Activated CD8-positive, alpha-beta T cell treated with anti-CD3 and anti-CD28 coated beads, Interleukin-2, amount 10 ng/mL, durations not matched to agents 7 days and 5 days (primary cell): ENCODE data around the gene RALBP1. TPM values are rescaled to one million over a fixed set of nuclear protein-coding genes. Genes with fewer than 3 reads are reported as not detected.
A peak's percentile ranks its signal among the peaks of the same experiment; 100 is the strongest.
"Not testable (repeated sequence)": the region's sequence is repeated elsewhere in the genome, so short reads cannot be mapped to it uniquely, and the experiment has no call there.

ENCODE experiments used
- ATAC-seq: fragments of 150-1000 bp; cut with Tn5 transposase; one replicate; pipeline ENCODE4 v1.10.0; 2021; ENCODE audit warnings: moderate library complexity
- CTCF ChIA-PET: fragments of 350-600 bp; sonication (Branson Sonifier 250); formaldehyde crosslinking; loops from one replicate; lab custom pipeline; 2021; ENCODE audit warnings: antibody characterized with exemption; lab: Charles Lee
- POLR2A ChIA-PET: fragments of 350-600 bp; sonication (Branson Sonifier 250); formaldehyde crosslinking; loops from one replicate; lab custom pipeline; 2021; ENCODE audit warnings: antibody characterized with exemption; lab: Charles Lee
- DNase-seq: peaks from one replicate; pipeline ENCODE4 v3.0.0-alpha.2; 2020
- H3K27ac Mint-ChIP-seq: one replicate; pipeline ENCODE4 v1.8.0; 2021; ENCODE audit warnings: mild to moderate bottlenecking, mixed read lengths
- H3K27me3 Mint-ChIP-seq: one replicate; pipeline ENCODE4 v1.8.0; 2021; ENCODE audit warnings: low read depth, mixed read lengths
- H3K36me3 Mint-ChIP-seq: one replicate; pipeline ENCODE4 v1.8.0; 2021; ENCODE audit warnings: low read depth, mixed read lengths
- H3K4me1 Mint-ChIP-seq: one replicate; pipeline ENCODE4 v1.8.0; 2021; ENCODE audit warnings: low read depth, mixed read lengths
- H3K4me3 Mint-ChIP-seq: one replicate; pipeline ENCODE4 v1.8.0; 2021; ENCODE audit warnings: mild to moderate bottlenecking, mixed read lengths
- H3K9me3 Mint-ChIP-seq: one replicate; pipeline ENCODE4 v1.8.0; 2022; ENCODE audit warnings: mixed read lengths; ENCODE audit not compliant: insufficient read depth
- total RNA-seq, 2 experiments: library from RNA; stranded (reverse); gene quantifications; one replicate each; pipeline ENCODE4 v1.2.3, GENCODE V29; 2021

The RALBP1 gene
- total RNA-seq, 2 experiments from 2014 or later = 48.6 to 51.2 TPM

- ChIA-PET POLR2A (no interaction called here), CTCF (interaction anchor here (1.7 kb wide), 1 partner anchor 31 kb away, joined by 4 read pairs; no protein-coding TSS in a partner anchor)
- Mint-ChIP-seq H3K4me3 (no peak overlapping the region), H3K4me1 (no peaks in the 10 kb centered on the region), H3K27ac (no peak overlapping the region), H3K36me3 (peaks cover 58% of the 10 kb centered on the region), H3K27me3 (no peaks in the 10 kb centered on the region), H3K9me3 (peaks cover 10% of the 10 kb centered on the region)
- ATAC-seq (no peak), DNase-seq (no peak)
Observed at GRCh38 chr18:9483526-9483925, 8.2 kb downstream of the RALBP1 start.

GRCh38 chr18:9484856-9485255 lies 9.5 kb downstream of the RALBP1 start:
- Mint-ChIP-seq H3K36me3 (peaks cover 49% of the 10 kb centered on the region), H3K9me3 (peaks cover 10% of the 10 kb centered on the region)
- DNase-seq, H3K4me1 Mint-ChIP-seq, H3K27me3 Mint-ChIP-seq, H3K27ac Mint-ChIP-seq, H3K4me3 Mint-ChIP-seq, POLR2A ChIA-PET, CTCF ChIA-PET, ATAC-seq: not testable (repeated sequence)

GRCh38 chr18:9488538-9488937 lies 13.2 kb downstream of the RALBP1 start:
- ATAC-seq (no peak), DNase-seq (no peak)
- Mint-ChIP-seq H3K4me1 (peaks cover 2% of the 10 kb centered on the region), H3K36me3 (peaks cover 44% of the 10 kb centered on the region), H3K27ac (no peak overlapping the region), H3K27me3 (no peaks in the 10 kb centered on the region), H3K4me3 (no peak overlapping the region), H3K9me3 (peaks cover 18% of the 10 kb centered on the region)
- ChIA-PET POLR2A (interaction anchor here (0.6 kb wide), 1 partner anchor 55 kb away, joined by 3 read pairs; no protein-coding TSS in a partner anchor), CTCF (interaction anchor here (1.3 kb wide), 1 partner anchor 28 kb away, joined by 4 read pairs; no protein-coding TSS in a partner anchor)

- H3K27ac Mint-ChIP-seq = no peak overlapping the region
- peak; percentile 30 for DNase-seq
- H3K36me3 Mint-ChIP-seq = peaks cover 37% of the 10 kb centered on the region
- POLR2A ChIA-PET = no interaction called here
- ATAC-seq = no peak
- no peaks in the 10 kb centered on the region for H3K27me3 Mint-ChIP-seq
- no peak overlapping the region for H3K4me3 Mint-ChIP-seq
- H3K9me3 Mint-ChIP-seq = peaks cover 7% of the 10 kb centered on the region
- CTCF ChIA-PET = interaction anchor here (1.0 kb wide), 1 partner anchor 22 kb away, joined by 3 read pairs; no protein-coding TSS in a partner anchor
- peaks cover 27% of the 10 kb centered on the region for H3K4me1 Mint-ChIP-seq
Observed at GRCh38 chr18:9494778-9495331, 19.5 kb downstream of the RALBP1 start.

GRCh38 chr18:9495465-9495864 lies 20.2 kb downstream of the RALBP1 start:
- H3K27me3 Mint-ChIP-seq = no peaks in the 10 kb centered on the region

GRCh38 chr18:9495916-9496705 lies 20.8 kb downstream of the RALBP1 start:
- DNase-seq (no peak), ATAC-seq (no peak)
- Mint-ChIP-seq H3K4me1 (peaks cover 27% of the 10 kb centered on the region), H3K9me3 (peaks cover 7% of the 10 kb centered on the region), H3K36me3 (peaks cover 42% of the 10 kb centered on the region), H3K4me3 (no peak overlapping the region), H3K27ac (no peak overlapping the region), H3K27me3 (no peaks in the 10 kb centered on the region)
- ChIA-PET CTCF (interaction anchor here (1.0 kb wide), 2 partner anchors 21 kb away, joined by 3 read pairs; partner anchors contain the start of gene RALBP1), POLR2A (no interaction called here)

More at GRCh38 chr18:9495465-9495864, 20.2 kb downstream of the RALBP1 start:
- POLR2A ChIA-PET = no interaction called here
- Mint-ChIP-seq H3K4me3 (no peak overlapping the region), H3K4me1 (peaks cover 27% of the 10 kb centered on the region), H3K9me3 (peaks cover 7% of the 10 kb centered on the region), H3K27ac (no peak overlapping the region), H3K36me3 (peaks cover 41% of the 10 kb centered on the region)
- CTCF ChIA-PET = interaction anchor here (1.0 kb wide), 2 partner anchors 21 kb away, joined by 3 read pairs; partner anchors contain the start of gene RALBP1
- no peak for ATAC-seq
- DNase-seq = no peak

- ATAC-seq (no peak), DNase-seq (no peak)
- ChIA-PET POLR2A (no interaction called here), CTCF (interaction anchor here (1.3 to 3.5 kb wide), 2 partner anchors 10 kb away, joined by 4 to 12 read pairs; no protein-coding TSS in a partner anchor)
- Mint-ChIP-seq H3K9me3 (peaks cover 11% of the 10 kb centered on the region), H3K4me1 (no peaks in the 10 kb centered on the region), H3K36me3 (peaks cover 15% of the 10 kb centered on the region), H3K27ac (no peak overlapping the region), H3K27me3 (no peaks in the 10 kb centered on the region), H3K4me3 (no peak overlapping the region)
Observed at GRCh38 chr18:9506046-9506792, 30.9 kb downstream of the RALBP1 start.

- ChIA-PET CTCF (interaction anchor here (0.6 to 3.5 kb wide), 3 partner anchors 8 to 13 kb away, joined by 3 to 12 read pairs (median 4); no protein-coding TSS in a partner anchor), POLR2A (no interaction called here)
- no peaks in the 10 kb centered on the region for H3K27me3 Mint-ChIP-seq
- H3K36me3 Mint-ChIP-seq = peaks cover 7% of the 10 kb centered on the region
- peaks cover 7% of the 10 kb centered on the region for H3K9me3 Mint-ChIP-seq
- DNase-seq = no peak
- H3K4me1 Mint-ChIP-seq = no peaks in the 10 kb centered on the region
- no peak overlapping the region for H3K4me3 Mint-ChIP-seq
- no peak for ATAC-seq
- H3K27ac Mint-ChIP-seq = no peak overlapping the region
Observed at GRCh38 chr18:9507565-9508088, 32.3 kb downstream of the RALBP1 start.

GRCh38 chr18:9508446-9509025 lies 33.2 kb downstream of the RALBP1 start:
- DNase-seq = no peak
- ATAC-seq = no peak
- Mint-ChIP-seq H3K36me3 (no peaks in the 10 kb centered on the region), H3K27me3 (no peaks in the 10 kb centered on the region), H3K9me3 (peaks cover 2% of the 10 kb centered on the region), H3K4me3 (no peak overlapping the region), H3K4me1 (no peaks in the 10 kb centered on the region), H3K27ac (no peak overlapping the region)
- ChIA-PET POLR2A (interaction anchor here (0.5 to 0.7 kb wide), 2 partner anchors 38 to 1399 kb away, joined by 3 read pairs; no protein-coding TSS in a partner anchor), CTCF (interaction anchor here (1.2 kb wide), 1 partner anchor 12 kb away, joined by 3 read pairs; no protein-coding TSS in a partner anchor)

- Mint-ChIP-seq H3K4me3 (no peak overlapping the region), H3K27me3 (no peaks in the 10 kb centered on the region), H3K9me3 (no peaks in the 10 kb centered on the region), H3K36me3 (peaks cover 12% of the 10 kb centered on the region), H3K4me1 (no peaks in the 10 kb centered on the region), H3K27ac (no peak overlapping the region)
- no peak for DNase-seq
- POLR2A ChIA-PET = no interaction called here
- CTCF ChIA-PET = interaction anchor here (0.9 to 1.1 kb wide), 2 partner anchors 31 to 441 kb away, joined by 4 to 5 read pairs; no protein-coding TSS in a partner anchor
- ATAC-seq = no peak
Observed at GRCh38 chr18:9513971-9514512, 38.7 kb downstream of the RALBP1 start.
